22Rv1 (cell line): ENCODE measurements around the gene XDH.

Experiments
- CTCF ChIP-seq: fragments of 450-650 bp; IDR thresholded peaks from 2 replicates; pipeline ENCODE4 v1.5.1; 2017; ENCODE audit warnings: mild to moderate bottlenecking
- ZFX ChIP-seq: fragments of 450-650 bp; IDR thresholded peaks from 2 replicates; pipeline ENCODE4 v1.6.1; 2017; ENCODE audit warnings: antibody characterized with exemption, borderline replicate concordance

GRCh38 chr2:31294196-31294595 is 120.3 kb downstream of the XDH start:
- no peak for TF ChIP-seq CTCF
- no peak for TF ChIP-seq ZFX
